ENCODE data around the gene MYO5B. TPM values are rescaled to one million over a fixed set of nuclear protein-coding genes. Genes with fewer than 3 reads are reported as not detected.

The MYO5B gene
- total RNA-seq, 2 donors from 2014 or later: 1.2 to 1.4 TPM

- intact Hi-C loops (cut with DNase I): loop anchor here in 1 of 2 donors (5.0 kb wide), 1 partner anchor 1758 kb away; no protein-coding TSS in a partner anchor
- DNase-seq (ENCODE audit: low spot score): no peak
These were observed 35.3 kb downstream of the MYO5B start for GRCh38 chr18:50159654-50160046.

- DNase-seq (ENCODE audit: low spot score): no peak
- intact Hi-C loops (cut with DNase I): loop anchor here in 1 of 2 donors (5.0 kb wide), 1 partner anchor 1758 kb away; no protein-coding TSS in a partner anchor
These were observed 35.9 kb downstream of the MYO5B start for GRCh38 chr18:50158866-50159653.

GRCh38 chr18:50155406-50155805 is 39.5 kb downstream of the MYO5B start:
- no peak for DNase-seq (ENCODE audit: low spot score)
- intact Hi-C loops (cut with DNase I): loop anchor here in 1 of 2 donors (5.0 kb wide), 1 partner anchor 1762 kb away; no protein-coding TSS in a partner anchor

GRCh38 chr18:50154420-50154819 is 40.5 kb downstream of the MYO5B start:
- intact Hi-C loops (cut with DNase I): no loop called here
- no peak for DNase-seq (ENCODE audit: low spot score)

- no peak for DNase-seq (ENCODE audit: low spot score)
- intact Hi-C loops (cut with DNase I): no loop called here
These were observed 42.0 kb downstream of the MYO5B start for GRCh38 chr18:50152900-50153299.

GRCh38 chr18:50151926-50152325 is 43.0 kb downstream of the MYO5B start:
- no peak for DNase-seq (ENCODE audit: low spot score)
- intact Hi-C loops (cut with DNase I): no loop called here

- intact Hi-C loops (cut with DNase I): no loop called here
- no peak for DNase-seq (ENCODE audit: low spot score)
These were observed 50.4 kb downstream of the MYO5B start for GRCh38 chr18:50144540-50144939.

GRCh38 chr18:50143886-50144285 is 51.1 kb downstream of the MYO5B start:
- no peak for DNase-seq (ENCODE audit: low spot score)
- intact Hi-C loops (cut with DNase I): no loop called here

GRCh38 chr18:50143294-50143693 is 51.7 kb downstream of the MYO5B start:
- no peak for DNase-seq (ENCODE audit: low spot score)
- intact Hi-C loops (cut with DNase I): no loop called here

GRCh38 chr18:50142441-50143120 is 52.4 kb downstream of the MYO5B start:
- no peak for DNase-seq (ENCODE audit: low spot score)
- intact Hi-C loops (cut with DNase I): no loop called here

- no peak for DNase-seq (ENCODE audit: low spot score)
- intact Hi-C loops (cut with DNase I): no loop called here
These were observed 56.5 kb downstream of the MYO5B start for GRCh38 chr18:50138181-50139064.

- intact Hi-C loops (cut with DNase I): no loop called here
- no peak for DNase-seq (ENCODE audit: low spot score)
These were observed 59.0 kb downstream of the MYO5B start for GRCh38 chr18:50135903-50136302.

GRCh38 chr18:50133526-50133925 is 61.4 kb downstream of the MYO5B start:
- intact Hi-C loops (cut with DNase I): no loop called here
- DNase-seq (ENCODE audit: low spot score): no peak

- intact Hi-C loops (cut with DNase I): no loop called here
- DNase-seq (ENCODE audit: low spot score): no peak
These were observed 63.4 kb downstream of the MYO5B start for GRCh38 chr18:50131591-50131990.

GRCh38 chr18:50128506-50129271 is 66.3 kb downstream of the MYO5B start:
- intact Hi-C loops (cut with DNase I): no loop called here
- DNase-seq (ENCODE audit: low spot score): no peak

- intact Hi-C loops (cut with DNase I): no loop called here
These were observed 67.3 kb downstream of the MYO5B start for GRCh38 chr18:50127516-50128210.

GRCh38 chr18:50126471-50126870 is 68.5 kb downstream of the MYO5B start:
- no peak for DNase-seq (ENCODE audit: low spot score)
- intact Hi-C loops (cut with DNase I): no loop called here

More at GRCh38 chr18:50127516-50128210, 67.3 kb downstream of the MYO5B start:
- DNase-seq (ENCODE audit: low spot score): no peak

GRCh38 chr18:50125456-50125855 is 69.5 kb downstream of the MYO5B start:
- DNase-seq (ENCODE audit: low spot score): no peak
- intact Hi-C loops (cut with DNase I): no loop called here

Measured in posterior vena cava (tissue), 2 donors.